ENCODE results near the gene NEMP2.

Gene NEMP2

DNA sequence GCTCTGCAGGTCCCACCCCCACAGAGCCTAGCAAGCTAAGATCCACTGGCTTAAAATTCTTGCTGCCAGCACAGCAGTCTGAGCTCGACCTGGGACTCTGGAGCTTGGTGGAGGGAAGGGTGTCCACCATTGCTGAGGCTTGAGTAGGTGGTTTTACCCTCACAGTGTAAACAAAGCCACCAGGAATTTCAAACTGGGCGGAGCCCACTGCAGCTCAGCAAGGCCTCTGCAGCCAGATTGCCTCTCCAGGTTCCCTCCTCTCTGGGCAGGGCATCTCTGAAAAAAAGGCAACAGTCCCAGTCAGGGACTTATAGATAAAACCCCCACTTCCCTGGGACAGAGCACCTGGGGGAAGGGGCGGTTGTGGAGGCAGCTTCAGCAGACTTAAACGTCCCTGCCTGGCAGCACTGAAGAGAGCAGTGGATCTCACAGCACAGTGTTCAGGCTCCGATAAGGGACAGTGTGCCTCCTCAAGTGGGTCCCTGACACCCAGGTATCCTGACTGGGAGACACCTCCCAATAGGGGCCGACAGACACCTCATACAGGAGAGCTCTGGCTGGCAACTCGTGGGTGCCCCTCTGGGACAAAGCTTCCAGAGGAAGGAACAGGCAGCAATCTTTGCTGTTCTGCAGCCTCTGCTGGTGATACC, 20.0 kb upstream of the NEMP2 start:
- DNase-seq: no peak

DNA sequence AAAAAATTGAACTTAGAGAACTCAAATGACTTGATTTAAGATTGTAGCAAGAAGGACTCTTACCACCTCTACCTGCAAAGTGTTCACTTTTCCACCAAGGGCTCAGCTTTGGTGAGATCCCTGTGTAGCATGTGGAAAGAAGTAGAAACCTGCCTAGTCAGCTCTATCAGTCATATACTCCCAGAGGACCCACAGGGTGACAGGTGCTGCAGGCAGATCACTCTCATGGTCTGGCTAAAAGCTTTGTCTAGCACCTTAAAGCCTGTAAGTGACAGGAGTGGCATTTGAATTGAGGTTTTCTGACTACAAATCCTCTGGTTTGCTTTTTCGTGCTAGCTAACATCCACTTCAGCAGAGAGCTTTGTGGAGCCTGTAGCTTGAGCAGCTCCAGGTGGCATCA, 18.7 kb upstream of the NEMP2 start:
- DNase-seq: no peak

DNA sequence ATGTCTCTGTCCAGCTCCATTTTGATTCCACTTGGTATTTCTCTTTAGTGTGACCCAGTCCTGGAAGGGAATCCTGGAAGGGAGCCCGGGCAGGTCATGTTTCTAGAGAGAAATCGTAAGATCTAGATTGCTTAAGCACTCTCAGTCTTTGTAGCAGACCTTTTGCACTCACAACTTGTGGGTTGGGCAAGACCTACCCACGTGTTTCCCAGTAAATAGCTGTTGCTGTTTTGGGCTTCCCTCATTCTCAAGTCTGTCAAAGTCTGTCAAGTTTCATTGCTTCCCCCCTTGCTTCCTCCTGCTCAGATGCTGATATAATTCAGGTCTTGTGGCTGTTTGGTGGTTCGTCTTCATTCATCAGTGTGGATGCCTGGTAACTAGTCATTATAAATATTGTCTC, 17.4 kb upstream of the NEMP2 start:
- DNase-seq: no peak

DNA sequence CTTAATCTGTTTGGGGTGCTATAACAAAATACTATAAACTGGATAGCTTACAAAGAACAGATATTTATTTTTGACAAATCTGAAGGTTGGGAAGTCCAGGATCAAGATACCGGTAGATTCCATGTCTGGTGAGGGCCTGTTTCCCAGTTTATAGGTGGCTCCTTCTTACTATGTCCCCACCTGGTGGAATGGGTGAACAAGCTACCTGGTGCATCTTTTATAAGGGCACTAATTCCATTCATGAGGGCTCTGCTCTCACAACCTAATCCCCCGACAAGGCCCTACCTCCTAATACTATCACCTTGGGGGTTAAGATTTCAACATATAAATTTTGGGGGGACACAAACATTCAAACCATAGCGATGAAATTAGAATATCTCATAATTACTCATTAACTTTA, 15.6 kb upstream of the NEMP2 start:
- DNase-seq: no peak

DNA sequence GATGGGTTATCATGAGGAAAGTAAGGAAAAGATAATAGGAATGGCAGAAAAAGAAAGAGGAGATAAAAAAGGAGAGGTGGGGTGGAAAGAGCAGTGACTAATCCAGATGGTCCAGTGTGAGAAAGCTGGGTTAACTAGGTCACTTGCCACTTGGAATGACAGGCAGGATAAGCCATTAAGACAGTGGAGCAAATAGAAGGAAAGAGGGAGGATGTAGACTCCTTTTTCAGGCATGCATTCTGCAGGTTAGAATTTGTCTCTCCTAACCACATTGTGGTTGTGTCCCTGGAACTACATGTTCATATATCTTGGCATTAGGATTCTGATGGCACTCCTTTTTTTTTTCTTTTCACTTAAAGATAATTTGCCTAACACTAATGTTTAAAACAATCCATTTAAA, 13.4 kb upstream of the NEMP2 start:
- no peak for DNase-seq

DNA sequence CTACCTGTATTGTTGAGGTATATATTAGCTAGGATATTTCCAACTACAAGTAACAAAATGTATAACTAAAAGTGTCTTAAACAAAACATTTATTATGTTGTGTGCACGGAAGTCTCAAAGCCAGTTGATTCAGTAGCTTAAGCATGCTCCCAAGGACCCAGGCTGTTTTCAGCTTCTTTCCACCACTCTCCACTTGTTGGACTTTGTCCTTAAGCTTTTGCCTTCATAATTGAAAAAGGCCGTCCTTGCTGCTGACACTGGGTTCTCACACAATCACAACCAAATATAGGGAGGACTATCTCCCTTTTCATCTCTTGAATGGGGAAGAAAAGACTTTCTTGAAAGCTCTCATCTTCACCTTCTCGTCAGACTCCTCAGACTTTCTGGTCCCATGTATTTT, 12.2 kb upstream of the NEMP2 start:
- no peak for DNase-seq

DNA sequence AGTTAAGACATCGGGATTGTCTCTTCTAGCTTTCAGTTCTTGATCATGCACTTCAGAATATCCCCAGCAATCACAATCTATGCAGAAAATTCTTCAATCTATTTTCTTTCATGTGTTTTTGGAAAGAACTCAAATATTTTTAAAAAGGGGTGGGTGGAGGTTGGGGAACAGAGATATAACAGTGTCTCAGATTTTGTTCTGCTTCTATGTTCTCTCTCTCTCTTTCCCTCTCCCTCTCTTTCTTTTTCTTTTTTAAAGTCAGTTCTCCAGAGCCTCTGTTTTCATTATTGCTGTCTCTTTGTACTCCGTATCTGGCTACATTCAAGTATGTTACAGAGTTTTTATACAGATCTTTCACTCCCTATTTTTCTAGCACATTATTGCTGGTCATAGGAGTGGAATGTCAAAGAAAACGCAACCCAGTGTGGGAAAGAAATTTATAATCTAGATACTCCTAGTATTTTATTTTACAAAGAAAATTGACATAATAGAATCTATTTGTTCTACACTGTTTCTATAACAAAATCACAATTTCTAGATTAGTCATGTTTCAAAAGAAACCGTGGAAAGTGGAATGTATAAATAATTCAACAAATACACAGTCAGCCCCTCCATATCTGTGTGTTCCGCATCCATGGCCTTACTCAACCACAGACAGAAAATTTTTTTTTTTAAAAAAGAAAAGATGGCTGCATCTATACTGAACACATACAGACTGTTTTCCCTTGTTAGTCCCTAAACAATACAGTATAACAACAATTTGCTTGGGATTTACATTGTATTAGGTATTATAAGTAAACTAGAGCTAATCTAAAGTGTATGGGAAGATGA, 11.2 kb upstream of the NEMP2 start:
- no peak for DNase-seq

DNA sequence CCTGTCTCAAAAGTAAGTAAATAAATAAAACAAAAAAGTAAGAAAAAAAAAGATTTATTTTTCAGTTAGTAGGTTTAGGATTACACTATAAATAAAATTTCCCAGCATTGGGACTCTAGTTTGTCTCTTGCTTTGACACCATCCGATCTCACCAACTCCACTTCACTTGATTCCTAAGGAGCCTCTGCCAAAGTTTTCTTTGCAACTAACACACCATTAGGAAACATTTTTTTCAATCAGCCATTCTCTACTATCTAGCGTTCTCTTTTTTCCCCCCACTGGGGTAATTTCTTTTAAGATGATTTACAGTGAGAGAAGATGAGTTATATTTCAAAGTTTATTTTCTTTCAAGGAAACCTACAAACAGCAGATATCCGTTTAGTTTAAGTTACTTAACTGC, 10.6 kb upstream of the NEMP2 start:
- DNase-seq: no peak

DNA sequence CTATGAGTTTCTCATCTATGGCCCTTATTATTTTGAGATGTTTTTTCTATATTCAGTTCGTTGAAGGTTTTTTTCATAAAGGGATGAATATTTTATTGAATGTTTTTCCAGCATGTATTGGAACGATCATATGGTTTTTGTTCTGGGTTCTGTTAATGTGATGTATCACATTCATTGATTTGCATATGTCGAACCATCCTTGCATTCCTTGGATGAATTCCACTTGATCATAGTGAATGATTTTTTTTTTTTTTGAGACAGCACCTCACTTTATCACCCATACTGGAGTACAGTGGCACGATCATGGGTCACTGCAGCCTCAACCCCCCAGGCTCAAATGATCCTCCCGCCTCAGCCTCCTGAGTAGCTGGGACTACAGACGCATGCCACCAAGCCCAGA, 5.5 kb upstream of the NEMP2 start:
- no peak for DNase-seq

DNA sequence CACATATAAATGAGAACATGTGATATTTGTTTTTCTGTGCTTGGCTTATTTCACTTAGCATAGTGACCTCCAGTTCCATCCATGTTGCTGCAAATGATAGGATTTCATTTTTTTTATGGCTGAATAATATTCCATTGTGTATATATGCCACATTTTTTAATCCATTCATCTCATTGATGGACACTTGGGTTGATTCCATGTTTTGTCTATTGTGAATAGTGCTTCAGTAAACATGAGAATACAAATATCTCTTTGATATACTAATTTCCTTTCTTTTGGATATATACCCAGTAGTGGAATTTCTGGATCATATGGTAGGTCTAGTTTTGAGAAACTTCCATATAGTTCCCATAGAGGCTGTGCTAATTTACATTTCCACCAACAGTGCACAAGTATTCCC, 3.7 kb upstream of the NEMP2 start:
- no peak for DNase-seq

DNA sequence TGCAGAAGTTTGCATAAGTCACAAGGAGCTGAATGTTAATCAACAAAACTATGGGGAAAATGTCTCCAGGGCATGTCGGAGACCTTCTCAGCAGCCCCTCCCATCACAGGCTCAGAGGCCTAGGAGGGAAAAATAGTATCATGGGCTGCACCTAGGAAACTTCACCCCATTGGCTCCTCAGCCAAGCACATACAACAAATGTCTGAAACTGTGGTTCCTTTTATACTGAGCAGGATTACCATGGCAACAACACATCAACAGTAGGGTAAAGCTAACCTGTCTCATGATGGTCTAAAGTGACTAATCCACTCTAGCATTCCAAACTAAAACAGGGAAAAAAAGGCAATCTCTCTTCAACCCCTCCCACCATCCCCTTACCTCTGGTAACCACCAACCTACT, 3.2 kb upstream of the NEMP2 start:
- DNase-seq: no peak

DNA sequence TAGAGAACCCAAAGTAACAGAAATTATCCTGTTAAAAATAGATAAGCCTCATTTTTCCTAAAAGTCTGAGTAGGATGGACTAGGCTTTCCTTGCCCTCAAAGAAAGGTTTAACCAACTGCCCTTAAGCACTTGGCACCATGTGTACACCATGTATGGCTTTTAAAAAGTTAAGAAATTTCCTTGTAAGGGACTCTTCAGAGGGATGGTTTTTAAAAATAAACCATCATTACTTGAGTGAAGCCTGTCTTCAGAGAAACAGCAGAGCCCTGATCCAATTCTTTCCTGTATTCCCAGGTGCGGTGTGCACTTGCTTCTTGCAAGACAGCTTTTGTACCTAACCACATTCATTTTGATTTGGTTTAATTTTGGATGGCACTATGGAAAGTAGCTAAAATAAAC, 1.1 kb upstream of the NEMP2 start:
- DNase-seq: no peak

DNA sequence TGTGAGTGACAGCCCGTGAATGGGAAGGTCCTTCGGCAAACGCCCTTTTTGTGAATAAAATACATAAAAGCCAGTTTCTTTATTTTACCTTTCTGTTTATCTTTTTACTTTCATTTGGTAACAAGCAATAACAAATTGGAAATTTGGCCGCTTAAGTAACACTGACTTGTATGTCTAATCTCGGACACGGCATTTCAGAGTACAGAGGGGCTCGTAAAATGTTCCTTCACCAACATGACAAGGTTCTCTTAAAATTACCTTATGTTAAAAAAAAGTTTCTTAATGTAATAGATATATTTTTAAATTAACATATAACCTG, 558 bp upstream of the NEMP2 start:
- DNase-seq: no peak

DNA sequence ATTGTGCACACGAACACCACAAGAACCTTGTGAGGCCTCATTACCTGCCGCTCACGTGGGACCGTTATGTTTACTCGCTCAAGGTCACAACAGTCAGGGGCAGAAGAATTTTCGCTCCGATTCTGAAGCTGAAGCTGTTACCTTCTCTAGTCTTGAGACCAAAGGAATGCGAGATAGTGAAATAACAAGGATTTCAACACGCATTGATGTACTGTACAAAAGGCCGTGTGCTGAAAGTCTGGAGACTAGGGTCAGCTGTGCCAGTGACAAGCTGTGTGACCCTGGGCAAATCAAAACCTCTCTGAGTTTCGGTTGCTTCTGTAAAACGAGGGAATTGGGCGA, 583 bp downstream of the NEMP2 start:
- DNase-seq: peak; percentile 43

DNA sequence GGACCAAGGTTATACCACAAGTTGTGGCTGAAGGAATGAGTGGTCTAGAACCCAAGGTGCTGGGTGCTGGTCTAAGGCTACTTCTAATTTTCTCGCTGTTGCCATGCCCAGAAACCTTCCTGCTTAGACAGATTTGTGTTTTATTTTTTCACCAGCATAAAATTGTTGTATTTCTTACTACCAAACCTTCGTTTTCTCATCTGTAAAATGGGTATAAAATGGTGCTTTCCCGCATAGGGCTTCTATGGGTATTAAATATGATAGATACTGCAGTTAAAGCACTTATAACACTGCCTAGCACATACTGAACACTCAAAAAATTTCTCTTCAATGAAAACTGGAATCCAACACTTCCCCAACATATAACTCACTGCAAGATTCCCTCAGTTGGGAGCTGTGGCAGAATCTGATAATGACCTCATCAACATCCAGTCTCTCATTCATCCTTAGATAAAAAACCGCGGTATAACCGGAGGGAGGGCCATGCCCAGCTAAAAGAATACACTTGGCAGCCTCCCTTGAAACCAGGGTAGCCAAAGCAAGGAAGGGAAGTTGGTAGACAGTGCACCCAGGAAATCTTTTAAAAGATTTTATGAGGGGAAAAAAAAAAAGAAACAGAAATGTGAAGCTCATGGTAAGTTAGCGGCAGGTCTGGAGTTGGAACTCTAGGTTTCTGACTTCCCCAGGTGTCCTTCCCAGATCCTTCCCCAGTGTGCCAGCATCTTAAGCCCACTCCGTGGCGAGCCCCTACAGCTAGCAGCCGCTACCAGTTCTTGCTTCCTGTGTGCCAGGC, 1.2 kb downstream of the NEMP2 start:
- DNase-seq: no peak

DNA sequence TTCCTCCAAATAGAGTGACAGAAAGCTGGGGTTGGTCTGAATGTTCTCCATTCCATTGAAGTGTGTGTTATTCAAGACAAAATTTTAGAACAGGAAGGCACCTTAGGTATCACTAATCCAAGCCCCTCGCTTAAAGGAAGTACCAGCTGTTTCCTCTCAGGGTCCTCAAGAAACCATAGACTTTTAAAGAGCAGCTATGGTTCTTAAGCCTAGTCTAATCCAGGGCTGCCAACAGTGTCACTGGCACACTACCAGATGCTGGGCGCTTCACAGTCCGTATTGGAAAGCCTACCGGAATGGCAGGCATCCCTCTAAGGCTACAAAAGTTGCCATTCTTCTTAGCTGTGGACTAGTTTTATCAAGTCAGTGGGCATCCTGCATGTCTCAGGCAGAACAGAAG, 1.9 kb downstream of the NEMP2 start:
- DNase-seq: no peak

DNA sequence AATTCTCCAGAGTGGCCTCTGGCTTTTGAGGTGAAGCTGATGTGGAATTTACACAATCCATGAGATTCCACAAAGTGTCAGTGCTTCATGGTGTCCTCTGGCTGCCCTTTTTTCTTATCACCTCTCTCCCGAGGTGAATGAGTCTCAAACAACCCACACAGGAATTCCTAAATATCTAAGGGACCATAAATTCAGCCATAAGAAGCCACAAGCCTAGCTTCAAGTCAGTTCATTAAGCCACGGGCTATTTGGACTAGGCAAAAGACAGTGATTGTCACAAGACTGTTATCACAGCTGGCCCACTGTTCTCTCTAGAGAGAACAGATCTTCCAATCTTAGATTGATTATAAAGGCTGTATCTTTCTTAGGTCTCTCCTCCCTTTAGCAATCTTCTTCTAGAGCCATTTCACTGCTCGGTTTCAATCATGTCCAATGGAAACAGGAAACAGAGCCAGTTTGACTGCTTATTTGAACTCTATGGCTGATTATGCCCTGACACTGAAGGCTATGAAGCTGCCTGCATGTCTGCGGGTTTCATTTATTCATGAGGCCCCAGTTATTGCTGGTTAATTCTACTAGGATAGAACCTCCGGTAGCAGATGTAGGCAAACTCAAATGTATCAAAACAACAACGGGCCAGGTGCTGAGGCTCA, 4.1 kb downstream of the NEMP2 start:
- no peak for DNase-seq

DNA sequence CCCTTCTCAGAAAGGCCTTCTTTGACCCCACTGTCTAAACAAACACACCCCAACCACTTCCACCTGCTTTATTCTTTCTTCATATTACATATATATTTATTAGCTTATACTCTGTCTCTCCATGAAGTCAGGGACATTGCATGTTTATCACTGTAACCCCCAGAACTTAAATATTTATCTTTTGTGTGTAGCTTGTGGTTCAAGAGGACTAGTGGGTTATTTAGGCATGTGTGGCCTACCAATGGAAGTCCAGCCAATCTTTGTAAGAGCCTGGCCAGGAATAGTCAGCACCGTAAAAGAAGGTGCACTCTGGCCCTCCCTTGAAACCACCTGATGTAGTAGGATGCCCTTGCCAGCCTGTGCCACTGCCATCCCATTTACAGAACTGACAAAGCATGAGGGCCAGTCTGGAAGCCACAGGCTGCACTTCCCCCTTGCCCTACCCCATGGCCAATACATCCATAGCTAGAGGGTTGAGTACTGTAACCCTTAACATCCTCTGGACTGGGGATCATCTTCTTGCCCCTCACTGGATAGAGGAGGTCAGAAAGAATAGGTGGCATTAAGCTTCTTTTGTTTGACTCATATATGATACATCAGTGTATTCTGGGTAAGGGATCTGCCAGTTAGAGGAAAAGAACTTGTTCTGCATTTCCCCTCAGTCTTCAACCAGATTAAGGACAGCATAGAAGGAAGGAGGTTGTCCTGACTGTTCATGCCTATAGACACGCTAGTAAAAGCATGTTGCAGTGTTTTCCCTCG, 4.9 kb downstream of the NEMP2 start:
- DNase-seq: no peak

DNA sequence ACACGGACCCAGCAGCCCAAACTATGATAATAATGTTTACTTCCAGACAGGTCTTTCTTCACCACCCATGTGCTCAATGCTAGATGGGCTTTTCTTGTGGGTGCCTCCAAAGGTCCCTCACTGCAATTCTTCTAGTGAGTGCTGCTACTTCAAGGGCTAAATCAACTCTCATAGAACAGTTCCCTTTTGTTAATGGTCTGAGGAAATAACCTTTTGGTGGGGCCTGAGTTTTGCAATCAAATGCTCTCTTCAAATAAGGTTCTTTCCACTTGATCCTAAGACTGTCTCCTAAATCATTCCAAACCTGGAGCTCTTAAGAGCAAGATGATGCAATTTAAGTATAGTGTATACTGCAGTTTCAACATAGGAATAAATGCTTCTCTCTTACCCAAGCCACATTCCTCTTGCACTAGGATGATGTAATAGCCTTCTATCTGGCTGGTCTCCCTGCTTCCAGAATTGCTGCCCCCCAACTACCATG, 6.0 kb downstream of the NEMP2 start:
- no peak for DNase-seq

DNA sequence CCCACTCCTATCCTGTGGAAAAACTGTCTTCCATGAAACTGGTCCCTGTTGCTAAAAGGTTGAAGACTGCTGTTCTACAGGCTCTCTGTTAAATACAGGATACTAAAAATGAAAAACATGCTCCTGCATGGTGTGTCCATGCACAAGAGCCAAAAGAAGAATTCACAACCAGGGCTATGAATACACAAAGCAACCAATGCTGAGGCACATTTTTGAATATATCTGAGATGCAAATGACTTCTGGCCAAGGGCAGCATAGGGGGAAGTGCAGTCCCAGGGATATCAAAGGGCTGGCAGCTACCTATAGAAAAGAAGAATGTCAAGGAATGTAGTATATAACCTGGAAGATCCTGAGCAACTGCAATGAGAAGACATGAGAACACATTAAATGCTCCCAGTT, 6.6 kb downstream of the NEMP2 start:
- no peak for DNase-seq

DNA sequence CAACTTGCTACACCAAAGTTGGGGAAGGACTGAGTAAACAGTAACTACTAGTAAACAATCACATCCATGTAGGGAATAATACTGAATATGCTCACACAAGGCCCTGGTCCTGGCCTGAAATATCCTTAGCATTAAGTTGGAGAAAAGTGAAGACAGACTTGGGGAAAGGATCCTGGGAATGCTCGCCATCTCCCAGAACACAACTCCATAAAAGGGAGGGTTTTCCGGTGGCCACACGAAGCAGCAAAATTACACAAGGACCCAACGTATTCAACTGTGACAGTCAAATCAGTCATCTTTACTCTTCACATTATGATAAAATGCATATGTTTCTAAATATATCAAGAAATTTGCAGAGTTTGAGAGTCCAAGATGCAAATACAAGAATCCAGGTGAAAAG, 7.3 kb downstream of the NEMP2 start:
- DNase-seq: no peak

DNA sequence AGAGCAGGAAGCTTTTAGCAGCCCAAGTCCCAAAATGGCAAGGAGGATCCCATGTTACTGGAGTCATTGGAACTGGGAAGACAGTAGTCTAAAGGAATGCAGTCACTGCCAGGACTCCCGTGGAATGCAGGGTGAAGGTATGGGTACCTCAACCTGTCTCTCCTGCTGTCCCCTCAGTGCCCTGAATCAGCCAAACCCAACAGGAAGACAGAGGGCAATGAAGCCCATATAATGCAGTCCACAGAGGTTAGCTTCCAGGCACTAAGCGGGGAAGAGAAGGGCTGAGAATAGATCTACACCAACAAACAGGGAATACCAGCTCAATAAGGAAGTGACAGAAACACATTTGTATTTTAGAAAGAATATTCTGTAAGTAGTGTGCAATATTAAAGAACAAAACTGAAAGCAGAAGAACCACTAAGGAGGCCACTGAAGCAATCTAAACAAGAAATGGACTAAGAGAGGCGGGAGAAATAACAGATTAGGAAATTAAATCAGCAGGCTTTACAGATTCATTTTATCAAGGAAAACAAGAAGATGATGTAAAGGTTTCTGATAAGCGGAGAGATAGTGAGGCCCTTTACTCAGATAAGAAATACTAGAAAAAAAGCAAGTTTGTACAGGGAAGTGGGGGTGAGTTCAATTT, 8.3 kb downstream of the NEMP2 start:
- no peak for DNase-seq
